NCI-H2196 (cell line): ENCODE results near the gene TLE2.

ENCODE experiments used
- DNase-seq: peaks from one replicate; lab custom pipeline; 2025; ENCODE audit not compliant: unreplicated experiment; lab: John Stamatoyannopoulos, UW

TLE2 gene

DNA sequence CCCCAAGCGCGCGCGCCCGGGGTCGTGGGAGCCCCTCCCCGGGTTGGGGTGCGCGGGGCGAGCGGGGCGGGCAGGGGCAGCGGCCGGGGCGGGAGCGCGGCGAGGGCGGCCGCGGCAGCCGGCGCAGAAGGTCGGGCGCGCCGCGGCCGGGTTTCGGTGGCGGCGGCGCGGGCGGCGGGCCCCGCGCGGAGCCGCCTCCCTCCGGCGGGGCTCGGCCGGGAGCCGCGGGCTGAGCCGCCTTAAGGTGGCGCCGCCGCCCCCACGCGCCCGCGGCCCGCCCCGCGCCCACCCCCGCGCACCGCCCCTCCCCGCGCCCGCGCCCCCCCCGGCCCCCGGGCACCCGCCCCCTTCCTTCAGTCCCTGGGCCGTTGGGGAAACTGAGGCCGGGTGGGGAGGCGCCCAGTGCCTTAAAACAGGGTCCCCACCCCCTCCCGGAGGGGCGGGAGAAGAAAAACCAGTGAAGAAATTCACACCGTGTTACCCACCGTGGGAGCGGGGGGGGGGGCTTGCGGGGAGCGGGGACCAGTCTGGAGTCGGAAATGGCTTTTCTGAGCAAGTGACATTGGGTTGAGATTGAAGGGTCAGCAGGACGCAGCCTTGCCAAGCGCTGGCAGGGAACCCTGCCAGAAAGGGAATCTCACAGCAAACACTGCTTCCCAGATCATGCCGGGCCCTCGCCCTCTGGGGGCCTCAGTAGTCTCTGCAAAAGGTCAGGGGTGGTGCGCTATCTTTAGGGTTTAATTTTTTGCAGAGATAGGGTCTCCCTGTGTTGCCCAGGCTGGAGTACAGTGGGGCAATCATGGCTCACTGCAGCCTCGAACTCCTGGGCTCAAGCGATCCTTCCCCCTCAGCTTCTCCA, at the start of gene TLE2:
Gene TLE2, minus strand, starts transcription at position 216 of the 859 bp plus-strand sequence. CDS start 376 bp downstream, outside the sequence.
- DNase-seq, result no peak

- peak; percentile 77 for DNase-seq
Observed at GRCh38 chr19:3075605-3076431, 46.7 kb upstream of the TLE2 start.

GRCh38 chr19:3073931-3074595, 45.0 kb upstream of the TLE2 start:
- no peak for DNase-seq

GRCh38 chr19:3073159-3073563, 44.1 kb upstream of the TLE2 start:
- DNase-seq, result peak; percentile 92

DNA sequence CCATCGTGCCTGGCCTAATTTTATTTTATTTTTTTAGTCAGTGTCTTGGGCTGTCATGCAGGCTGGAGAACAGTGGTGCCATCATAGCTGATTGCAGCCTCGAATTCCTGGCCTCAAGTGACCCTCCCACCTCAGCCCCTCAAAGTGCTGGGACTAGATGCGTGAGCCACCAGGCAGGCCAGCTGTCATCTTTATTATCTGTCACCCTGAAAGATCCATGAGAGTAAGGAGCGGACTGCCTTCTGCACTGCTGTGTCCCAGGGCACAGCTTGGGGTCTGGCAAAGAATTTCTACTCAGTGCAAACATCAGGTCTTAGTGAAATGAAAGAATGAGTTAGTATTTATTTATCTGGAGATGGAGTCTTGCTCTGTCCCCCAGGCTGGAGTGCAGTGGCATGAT, 42.7 kb upstream of the TLE2 start:
- no peak for DNase-seq

DNA sequence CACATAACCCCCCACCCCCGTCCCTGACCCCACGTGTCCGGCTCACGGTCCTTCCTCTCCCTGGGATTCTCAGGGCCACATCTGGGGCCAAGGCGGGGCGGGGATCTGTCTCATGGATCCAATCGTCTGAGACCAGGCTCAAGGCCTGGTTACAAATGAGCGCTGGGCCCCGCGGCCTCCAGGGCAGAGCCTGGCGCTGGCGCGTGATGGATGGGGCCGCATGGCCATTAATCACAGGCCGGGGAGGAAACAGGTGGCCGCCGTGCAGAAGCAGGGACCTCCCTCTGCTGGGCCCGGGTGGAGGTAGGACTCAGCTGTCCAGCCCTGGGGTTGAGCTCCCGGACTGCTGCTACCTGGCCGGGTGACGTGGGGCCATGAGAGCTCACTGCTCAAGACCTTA, 39.0 kb upstream of the TLE2 start:
- DNase-seq, result peak; percentile 31

DNA sequence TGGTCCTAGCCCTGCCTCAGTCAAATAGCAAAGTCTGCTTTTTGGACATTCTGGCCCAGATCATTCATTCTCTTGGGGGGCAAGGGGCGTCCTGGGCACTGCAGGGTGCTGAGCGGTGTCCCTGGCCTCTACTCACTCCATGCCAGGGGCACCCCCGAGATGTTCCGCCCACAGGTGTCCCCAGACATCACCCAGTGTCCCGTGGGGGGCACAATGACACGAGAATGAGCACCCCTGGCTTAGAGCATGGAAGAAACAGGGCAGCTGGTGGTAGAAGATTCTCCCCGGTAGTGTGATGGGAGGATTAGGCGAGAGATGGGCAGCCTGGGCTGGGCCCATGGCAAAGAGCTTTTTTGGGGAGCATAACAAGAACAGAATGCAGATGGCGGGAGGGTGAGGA, 38.5 kb upstream of the TLE2 start:
- DNase-seq, result no peak

DNA sequence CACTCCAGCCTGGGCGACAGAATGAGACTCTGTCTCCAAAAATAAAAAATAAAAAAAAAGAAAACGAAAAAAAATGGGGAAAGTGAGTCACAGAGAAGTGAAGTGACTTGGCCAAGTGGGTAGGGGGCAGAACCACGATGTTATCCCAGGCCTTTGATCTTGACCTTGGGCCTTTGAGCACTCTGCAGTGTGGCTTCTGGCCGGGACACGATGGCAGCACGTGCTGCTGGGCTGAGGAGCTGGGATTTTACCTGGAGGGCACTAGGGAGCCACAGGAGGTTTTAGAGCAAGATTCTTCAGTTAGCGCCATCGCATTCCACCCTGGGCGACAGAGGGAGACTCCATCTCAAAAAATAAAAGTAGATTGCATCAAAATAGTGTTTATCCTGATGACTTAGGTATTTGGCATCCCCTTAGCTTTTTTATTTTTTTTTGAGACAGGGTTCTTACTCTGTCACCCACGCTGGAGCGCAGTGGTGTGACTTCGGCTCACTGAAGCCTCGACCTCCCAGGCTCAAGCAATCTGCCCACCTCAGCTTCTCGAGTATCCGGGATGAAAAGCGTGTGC, 37.5 kb upstream of the TLE2 start:
- DNase-seq, result no peak

DNA sequence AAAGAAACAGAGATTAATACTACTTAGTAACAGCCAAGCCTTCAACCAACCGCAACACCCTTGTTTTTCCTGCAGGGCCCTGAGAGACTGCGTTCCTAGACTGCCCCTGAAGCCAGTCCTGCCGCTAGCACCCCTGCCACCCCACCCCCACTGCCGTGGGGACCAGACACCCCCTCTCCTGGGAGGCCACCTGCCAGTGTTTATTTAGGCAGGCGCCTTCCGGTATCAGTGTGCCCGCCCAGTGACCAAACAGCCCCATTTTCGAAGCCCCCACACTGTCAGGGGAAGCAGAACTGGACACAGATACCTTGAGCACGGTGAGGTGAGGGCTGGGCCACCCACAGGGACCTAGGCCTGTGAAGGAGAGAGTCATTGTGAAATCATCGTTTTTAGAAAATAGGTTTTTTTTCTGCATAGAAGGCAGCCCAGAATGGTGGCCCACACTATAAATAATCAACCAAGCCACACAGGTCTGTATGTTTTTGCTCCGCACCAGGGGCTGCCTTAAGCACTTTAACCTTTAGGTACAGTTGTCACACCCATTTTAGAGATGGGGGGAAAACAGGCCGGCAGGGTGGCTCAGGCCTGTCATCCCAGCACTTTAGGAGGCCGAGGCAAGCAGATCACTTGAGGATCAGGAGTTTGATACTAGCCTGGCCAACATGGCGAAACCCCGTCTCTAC, 36.7 kb upstream of the TLE2 start:
- peak; percentile 85 for DNase-seq

DNA sequence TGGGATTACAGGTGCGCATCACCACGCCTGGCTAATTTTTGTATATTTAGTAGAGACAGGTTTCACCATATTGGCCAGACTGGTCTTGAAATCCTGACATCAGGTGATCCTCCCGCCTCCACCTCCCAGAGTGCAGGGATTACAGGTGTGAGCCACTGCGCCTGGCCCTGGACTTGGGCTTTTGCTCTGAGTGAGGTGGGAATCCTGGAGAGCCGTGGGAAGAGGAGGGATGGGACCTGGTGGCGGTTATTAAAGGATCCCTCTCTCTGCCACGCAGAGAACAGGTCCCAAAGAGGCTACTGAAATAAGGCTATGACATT, 34.9 kb upstream of the TLE2 start:
- DNase-seq, result no peak

DNA sequence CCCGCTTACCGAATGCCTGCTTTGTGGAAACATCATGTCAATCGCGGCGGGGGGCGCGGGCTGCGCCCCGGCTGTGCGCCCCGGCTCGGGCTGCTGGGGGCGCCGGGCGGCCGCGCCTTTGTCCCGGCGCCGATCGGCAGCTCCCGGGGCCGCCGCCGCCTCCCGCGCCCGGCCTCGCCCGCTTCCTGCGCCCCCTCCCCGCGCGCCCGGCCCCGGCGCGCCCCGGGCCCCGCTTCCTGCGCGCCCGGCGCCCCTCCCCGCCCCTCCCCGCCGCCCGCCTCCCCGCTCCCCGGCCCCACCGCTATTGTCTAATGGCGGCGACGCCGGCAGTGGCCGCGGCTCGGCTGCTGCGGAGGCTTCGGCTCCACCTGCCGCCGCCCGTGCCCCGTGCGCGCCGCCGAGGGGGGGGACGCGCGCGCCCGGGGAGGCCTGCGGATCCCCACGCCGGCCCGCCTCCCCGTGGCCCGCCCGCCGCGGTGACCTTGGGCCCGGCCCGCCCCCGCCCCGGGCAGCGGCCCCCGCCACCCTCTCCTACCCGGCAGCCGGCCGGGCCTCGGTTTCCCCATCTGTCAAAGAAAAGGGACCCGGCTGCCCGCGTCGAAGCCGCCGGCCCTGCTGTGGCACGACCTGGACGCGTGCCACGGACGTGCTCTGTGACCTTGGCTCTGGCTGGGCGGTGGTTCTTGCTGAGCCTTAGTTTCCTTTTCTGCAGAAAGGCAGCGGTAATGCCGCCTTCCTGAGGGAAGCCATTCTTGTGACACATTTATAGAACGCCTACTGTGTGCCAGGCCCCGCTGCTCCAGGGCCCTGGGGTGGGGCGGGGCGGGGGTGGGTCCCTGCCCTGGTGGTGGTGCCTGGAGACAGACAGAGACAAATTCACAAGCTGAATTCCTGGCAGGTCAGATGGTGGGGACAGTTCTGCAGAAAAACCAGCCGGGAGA, 33.4 kb upstream of the TLE2 start, which contains the start of gene TLE5:
Gene TLE5, minus strand, starts transcription at position 331 of the 941 bp plus-strand sequence. Its CDS starts 295 bp downstream, at position 36.
- peak; percentile 80 for DNase-seq

DNA sequence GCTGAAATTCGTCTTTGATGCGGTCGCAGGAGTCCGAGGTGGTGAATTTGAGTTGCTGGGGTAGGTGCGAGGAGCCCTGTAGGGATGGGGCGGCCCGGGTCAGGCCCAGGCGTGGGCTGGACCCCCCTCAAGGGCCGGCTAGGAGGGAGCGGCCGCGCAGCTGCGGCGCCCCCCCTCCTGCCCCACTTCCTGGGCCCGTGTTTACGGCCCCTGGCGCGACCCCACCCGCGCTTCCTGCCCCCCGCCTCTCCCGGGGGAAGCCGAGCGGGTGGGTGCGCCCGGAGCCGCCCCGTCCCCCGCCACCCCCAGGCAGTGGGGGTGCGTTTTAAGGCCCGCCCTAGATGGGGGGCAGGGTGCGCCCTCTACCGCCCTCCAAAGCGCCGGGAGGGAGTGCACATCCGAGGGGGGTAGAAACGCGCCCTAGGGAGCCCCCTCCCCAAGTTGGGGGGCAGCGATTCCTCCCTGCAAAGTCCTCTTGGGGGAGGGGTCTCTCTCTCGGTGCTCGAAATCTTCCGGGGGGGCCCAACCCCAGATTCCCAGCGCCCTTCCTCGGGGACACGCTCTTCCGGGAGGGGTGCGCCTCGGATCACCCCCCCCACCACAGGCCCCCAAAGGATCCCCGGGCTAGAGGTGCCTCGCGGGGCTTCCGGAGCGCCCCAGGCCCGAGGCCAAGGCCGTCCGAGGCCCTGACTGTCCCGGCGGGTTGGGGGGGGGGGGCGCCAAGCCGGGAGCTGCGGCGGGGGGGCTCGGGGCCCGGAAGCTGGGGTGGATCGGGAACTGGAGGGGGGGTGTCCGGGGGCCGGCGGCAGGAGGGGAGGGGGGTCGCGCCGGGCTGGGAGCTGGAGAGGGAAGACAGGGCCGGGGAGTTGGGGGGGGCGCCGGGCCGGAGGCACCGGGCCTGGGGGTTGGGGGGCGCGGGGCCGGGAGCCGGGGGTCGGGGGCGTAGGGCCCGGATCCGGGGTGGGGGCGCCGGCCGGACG, 32.4 kb upstream of the TLE2 start:
- no peak for DNase-seq

- DNase-seq, result no peak
Observed at GRCh38 chr19:3060857-3061181, 31.7 kb upstream of the TLE2 start.

- no peak for DNase-seq
Observed at GRCh38 chr19:3059653-3060052, 30.6 kb upstream of the TLE2 start.

DNA sequence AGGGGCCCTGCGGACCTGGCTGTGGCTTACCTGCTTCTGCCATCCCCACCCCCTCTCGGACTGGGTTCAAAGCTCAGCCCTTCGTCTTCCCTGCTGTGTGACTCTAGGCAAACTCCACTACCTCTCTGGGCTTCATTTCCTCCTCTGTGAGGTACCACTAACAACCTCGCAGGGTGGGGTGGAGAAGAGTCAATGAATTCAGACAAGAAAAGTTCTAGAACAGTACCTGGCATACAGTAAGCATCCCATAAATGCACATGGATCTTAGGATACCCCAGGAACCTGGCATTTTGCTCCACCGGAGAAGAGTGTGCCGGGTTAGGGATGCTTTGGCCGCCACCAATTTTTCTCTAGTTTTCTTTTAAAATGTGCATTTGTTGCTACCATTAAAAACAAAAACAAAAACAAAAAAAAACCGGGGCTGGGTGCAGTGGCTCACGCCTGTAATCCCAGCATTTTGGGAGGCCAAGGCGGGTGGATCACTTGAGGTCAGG, 29.8 kb upstream of the TLE2 start:
- no peak for DNase-seq

DNA sequence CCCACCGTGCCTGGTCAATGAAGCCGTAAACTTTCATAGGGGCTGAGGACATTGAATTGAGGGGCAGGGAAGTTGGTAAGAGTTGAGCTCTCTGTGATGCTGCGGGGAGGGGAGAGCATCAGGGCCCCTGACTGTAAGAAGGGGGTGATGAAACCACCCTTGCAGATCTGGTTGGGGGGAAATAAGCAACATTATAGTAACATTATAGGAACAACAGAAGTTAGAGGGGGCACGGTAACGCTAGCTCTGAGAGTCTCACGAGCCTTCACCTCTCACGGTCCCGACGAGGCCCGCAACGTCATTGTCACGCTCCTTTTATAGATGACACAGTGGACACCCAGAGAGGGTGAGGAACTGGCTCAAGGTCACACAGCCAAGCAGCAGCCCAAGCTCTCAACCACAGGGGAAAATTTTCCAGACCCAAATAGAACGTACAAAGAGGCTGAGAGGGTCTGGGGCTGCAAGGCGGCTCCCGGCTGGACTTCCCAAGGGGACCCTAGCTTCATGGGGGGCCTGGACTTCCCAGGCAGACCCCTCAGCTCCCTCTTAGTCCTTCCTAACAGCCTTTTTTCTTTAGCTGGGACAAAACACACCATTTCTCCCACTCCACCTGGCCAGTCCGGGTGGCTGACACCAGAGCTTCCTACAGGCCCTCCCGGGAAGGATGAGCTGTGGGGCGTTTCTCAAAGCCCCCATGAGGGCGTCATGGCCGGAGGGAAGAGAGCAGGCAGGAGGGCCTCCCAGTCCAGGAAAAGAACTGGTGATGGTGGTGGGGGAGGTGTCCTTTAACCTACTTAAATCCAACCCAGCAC, 29.1 kb upstream of the TLE2 start:
- no peak for DNase-seq

DNA sequence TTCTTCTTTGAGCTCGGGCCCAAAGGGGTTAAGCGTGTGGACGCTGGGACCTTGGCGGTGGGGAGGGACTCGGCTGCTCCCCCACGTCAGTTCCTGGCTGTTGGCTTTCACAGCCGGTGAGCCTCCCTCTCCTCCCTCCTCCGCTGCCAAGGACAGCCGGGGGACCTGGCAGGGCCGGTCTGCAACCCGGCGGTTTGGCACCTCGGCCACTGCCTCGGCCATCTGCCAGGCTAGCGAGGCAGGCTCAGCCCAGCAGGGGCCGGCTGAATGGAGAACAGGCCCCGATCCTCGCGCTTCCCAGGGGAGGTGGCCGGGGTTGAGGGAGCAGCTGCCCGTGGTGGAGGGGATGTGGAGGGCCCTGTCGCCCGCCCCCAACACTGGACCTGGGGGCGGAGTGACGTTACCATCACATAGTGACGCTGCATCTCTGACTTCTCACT, 28.2 kb upstream of the TLE2 start:
- DNase-seq, result peak; percentile 96
